RWPE2 (cell line): ENCODE results near the gene OPTC.

Experiments used
- ATAC-seq: fragments of 200-7000 bp; cut with Tn5 transposase; 3 replicates; pipeline ENCODE4 v1.9.1; 2021; ENCODE audit warnings: low read depth
- DNase-seq: peaks from one replicate; pipeline ENCODE4 v3.0.0-alpha.2; 2020; ENCODE audit warnings: low spot score
- H3K27ac ChIP-seq: fragments of 450-650 bp; 2 replicates; pipeline ENCODE4 v1.5.1; 2017; ENCODE audit warnings: mild to moderate bottlenecking; ENCODE audit not compliant: poor library complexity, severe bottlenecking
- H3K27me3 ChIP-seq: fragments of 250-450 bp; sonication (Bioruptor Pico); 2 replicates; pipeline ENCODE4 v1.5.1; 2021; ENCODE audit warnings: mild to moderate bottlenecking, moderate library complexity; ENCODE audit not compliant: insufficient read depth, poor library complexity, severe bottlenecking
- H3K36me3 ChIP-seq: fragments of 250-450 bp; sonication (Bioruptor Pico); 2 replicates; pipeline ENCODE4 v1.5.1; 2020; ENCODE audit warnings: low read depth, mild to moderate bottlenecking, moderate library complexity
- H3K4me1 ChIP-seq: fragments of 250-450 bp; sonication (Bioruptor Pico); 2 replicates; pipeline ENCODE4 v1.5.1; 2021; ENCODE audit warnings: mild to moderate bottlenecking, moderate library complexity; ENCODE audit not compliant: insufficient read depth, poor library complexity, severe bottlenecking
- H3K4me3 ChIP-seq: fragments of 250-450 bp; sonication (Bioruptor Pico); 2 replicates; pipeline ENCODE4 v1.5.1; 2021; ENCODE audit warnings: mild to moderate bottlenecking, moderate library complexity; ENCODE audit not compliant: severe bottlenecking
- H3K9me3 ChIP-seq: fragments of 250-450 bp; sonication (Bioruptor Pico); 2 replicates; pipeline ENCODE4 v1.5.1; 2021; ENCODE audit warnings: mild to moderate bottlenecking, moderate library complexity; ENCODE audit not compliant: severe bottlenecking
- CTCF ChIP-seq: fragments of 450-650 bp; IDR thresholded peaks from one replicate; pipeline ENCODE4 v1.5.1; 2017; ENCODE audit warnings: mild to moderate bottlenecking, moderate library complexity; ENCODE audit not compliant: poor library complexity, severe bottlenecking

The OPTC gene

GRCh38 chr1:203519896-203520295, 25.9 kb downstream of the OPTC start:
- ATAC-seq (no peak), DNase-seq (no peak)
- no peak overlapping the region for H3K4me3 ChIP-seq
- no peak overlapping the region for H3K27ac ChIP-seq
- no peak for TF ChIP-seq CTCF
- H3K27me3 ChIP-seq, result no peaks in the 10 kb centered on the region
- no peaks in the 10 kb centered on the region for H3K9me3 ChIP-seq
- H3K4me1 ChIP-seq, result no peaks in the 10 kb centered on the region
- H3K36me3 ChIP-seq, result no peaks in the 10 kb centered on the region

GRCh38 chr1:203520315-203520714, 26.4 kb downstream of the OPTC start:
- H3K27me3 ChIP-seq, result no peaks in the 10 kb centered on the region
- no peak for ATAC-seq

GRCh38 chr1:203521074-203521794, 27.3 kb downstream of the OPTC start:
- no peak for TF ChIP-seq CTCF
- no peaks in the 10 kb centered on the region for H3K27me3 ChIP-seq
- no peak overlapping the region for H3K4me3 ChIP-seq
- no peak for ATAC-seq
- no peaks in the 10 kb centered on the region for H3K36me3 ChIP-seq
- peaks cover 2% of the 10 kb centered on the region for H3K4me1 ChIP-seq
- H3K9me3 ChIP-seq, result no peaks in the 10 kb centered on the region
- no peak for DNase-seq
- H3K27ac ChIP-seq, result no peak overlapping the region

More at GRCh38 chr1:203520315-203520714, 26.4 kb downstream of the OPTC start:
- no peak overlapping the region for H3K27ac ChIP-seq
- TF ChIP-seq CTCF, result no peak
- H3K4me1 ChIP-seq, result no peaks in the 10 kb centered on the region
- DNase-seq, result no peak
- H3K36me3 ChIP-seq, result no peaks in the 10 kb centered on the region
- H3K9me3 ChIP-seq, result no peaks in the 10 kb centered on the region
- H3K4me3 ChIP-seq, result no peak overlapping the region

GRCh38 chr1:203521812-203522211, 27.9 kb downstream of the OPTC start:
- Histone ChIP-seq H3K9me3 (no peaks in the 10 kb centered on the region), H3K4me3 (no peak overlapping the region), H3K27me3 (no peaks in the 10 kb centered on the region), H3K4me1 (peaks cover 7% of the 10 kb centered on the region), H3K36me3 (no peaks in the 10 kb centered on the region), H3K27ac (no peak overlapping the region)
- DNase-seq (no peak), ATAC-seq (no peak)
- no peak for TF ChIP-seq CTCF

- DNase-seq, result no peak
Observed at GRCh38 chr1:203522237-203522636, 28.3 kb downstream of the OPTC start.

More at GRCh38 chr1:203522237-203522636, 28.3 kb downstream of the OPTC start:
- H3K4me1 ChIP-seq, result peaks cover 7% of the 10 kb centered on the region
- no peak for ATAC-seq
- H3K36me3 ChIP-seq, result no peaks in the 10 kb centered on the region
- no peaks in the 10 kb centered on the region for H3K27me3 ChIP-seq
- no peak overlapping the region for H3K27ac ChIP-seq
- no peaks in the 10 kb centered on the region for H3K9me3 ChIP-seq
- no peak for TF ChIP-seq CTCF
- no peak overlapping the region for H3K4me3 ChIP-seq
